SH-SY5Y (cell line): ENCODE results near the gene STAB1.

Experiments
- GATA2 ChIP-seq: IDR thresholded peaks from 2 replicates; pipeline ENCODE4 v1.6.1; 2011; ENCODE audit warnings: mild to moderate bottlenecking, low read depth, low read length
- GATA3 ChIP-seq: IDR thresholded peaks from 2 replicates; pipeline ENCODE4 v1.6.1; 2011; ENCODE audit warnings: low read depth, mild to moderate bottlenecking, low read length, moderate library complexity

Gene STAB1, protein sequence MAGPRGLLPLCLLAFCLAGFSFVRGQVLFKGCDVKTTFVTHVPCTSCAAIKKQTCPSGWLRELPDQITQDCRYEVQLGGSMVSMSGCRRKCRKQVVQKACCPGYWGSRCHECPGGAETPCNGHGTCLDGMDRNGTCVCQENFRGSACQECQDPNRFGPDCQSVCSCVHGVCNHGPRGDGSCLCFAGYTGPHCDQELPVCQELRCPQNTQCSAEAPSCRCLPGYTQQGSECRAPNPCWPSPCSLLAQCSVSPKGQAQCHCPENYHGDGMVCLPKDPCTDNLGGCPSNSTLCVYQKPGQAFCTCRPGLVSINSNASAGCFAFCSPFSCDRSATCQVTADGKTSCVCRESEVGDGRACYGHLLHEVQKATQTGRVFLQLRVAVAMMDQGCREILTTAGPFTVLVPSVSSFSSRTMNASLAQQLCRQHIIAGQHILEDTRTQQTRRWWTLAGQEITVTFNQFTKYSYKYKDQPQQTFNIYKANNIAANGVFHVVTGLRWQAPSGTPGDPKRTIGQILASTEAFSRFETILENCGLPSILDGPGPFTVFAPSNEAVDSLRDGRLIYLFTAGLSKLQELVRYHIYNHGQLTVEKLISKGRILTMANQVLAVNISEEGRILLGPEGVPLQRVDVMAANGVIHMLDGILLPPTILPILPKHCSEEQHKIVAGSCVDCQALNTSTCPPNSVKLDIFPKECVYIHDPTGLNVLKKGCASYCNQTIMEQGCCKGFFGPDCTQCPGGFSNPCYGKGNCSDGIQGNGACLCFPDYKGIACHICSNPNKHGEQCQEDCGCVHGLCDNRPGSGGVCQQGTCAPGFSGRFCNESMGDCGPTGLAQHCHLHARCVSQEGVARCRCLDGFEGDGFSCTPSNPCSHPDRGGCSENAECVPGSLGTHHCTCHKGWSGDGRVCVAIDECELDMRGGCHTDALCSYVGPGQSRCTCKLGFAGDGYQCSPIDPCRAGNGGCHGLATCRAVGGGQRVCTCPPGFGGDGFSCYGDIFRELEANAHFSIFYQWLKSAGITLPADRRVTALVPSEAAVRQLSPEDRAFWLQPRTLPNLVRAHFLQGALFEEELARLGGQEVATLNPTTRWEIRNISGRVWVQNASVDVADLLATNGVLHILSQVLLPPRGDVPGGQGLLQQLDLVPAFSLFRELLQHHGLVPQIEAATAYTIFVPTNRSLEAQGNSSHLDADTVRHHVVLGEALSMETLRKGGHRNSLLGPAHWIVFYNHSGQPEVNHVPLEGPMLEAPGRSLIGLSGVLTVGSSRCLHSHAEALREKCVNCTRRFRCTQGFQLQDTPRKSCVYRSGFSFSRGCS (N-terminal part only)

DNA sequence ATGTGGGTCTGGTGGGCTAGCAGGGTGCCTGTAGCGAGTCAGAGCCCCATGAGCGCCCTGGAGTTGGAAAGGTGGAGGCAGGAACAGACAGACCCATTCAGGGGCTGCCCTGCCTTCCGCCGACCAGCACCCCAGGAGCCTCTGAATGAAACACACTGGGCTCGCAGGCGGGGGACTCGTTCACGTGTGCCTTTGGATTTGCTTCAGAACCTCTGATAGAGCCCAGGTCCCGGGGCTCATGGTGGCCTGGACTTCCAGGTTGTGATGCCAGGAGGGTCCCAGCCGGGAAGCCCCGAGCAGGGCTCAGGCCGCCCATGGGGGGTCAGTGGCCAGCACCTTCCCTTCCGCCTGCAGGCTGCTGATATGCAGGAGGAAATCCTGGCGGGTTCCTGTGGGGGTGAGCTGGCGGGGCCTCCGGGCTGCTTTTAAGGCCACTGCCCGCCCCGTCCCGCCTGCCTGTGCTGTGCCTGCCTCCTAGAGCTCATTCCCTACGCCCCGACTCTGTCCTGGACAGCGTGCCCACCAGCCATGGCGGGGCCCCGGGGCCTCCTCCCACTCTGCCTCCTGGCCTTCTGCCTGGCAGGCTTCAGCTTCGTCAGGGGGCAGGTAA is at the start of gene STAB1:
Gene STAB1 (plus strand): TSS at position 453 of the 610 bp plus-strand sequence. CDS start 76 bp downstream, at position 529.
- TF ChIP-seq GATA2 (no peak), GATA3 (no peak)

DNA sequence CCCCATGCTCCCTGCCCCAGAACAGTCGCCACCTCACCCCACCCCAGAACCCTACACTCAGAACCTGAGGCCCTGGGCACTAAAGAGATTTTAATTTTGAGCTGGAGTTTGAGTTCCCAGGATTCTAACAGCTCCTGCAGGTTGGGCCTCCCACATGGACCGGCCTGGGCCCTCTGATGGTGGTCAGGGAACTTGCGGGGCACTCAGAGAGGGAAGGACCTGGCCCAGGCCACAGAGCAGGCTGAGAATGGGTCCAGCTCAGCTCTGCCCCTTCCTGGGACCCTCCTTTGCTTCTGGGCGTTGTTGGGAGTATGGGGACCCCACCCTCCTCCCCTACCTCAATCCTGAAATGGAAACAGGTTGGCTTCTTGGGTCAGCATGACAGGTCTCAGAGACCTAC is 49.1 kb upstream of the STAB1 start:
- TF ChIP-seq GATA2, result no peak
- no peak for TF ChIP-seq GATA3

DNA sequence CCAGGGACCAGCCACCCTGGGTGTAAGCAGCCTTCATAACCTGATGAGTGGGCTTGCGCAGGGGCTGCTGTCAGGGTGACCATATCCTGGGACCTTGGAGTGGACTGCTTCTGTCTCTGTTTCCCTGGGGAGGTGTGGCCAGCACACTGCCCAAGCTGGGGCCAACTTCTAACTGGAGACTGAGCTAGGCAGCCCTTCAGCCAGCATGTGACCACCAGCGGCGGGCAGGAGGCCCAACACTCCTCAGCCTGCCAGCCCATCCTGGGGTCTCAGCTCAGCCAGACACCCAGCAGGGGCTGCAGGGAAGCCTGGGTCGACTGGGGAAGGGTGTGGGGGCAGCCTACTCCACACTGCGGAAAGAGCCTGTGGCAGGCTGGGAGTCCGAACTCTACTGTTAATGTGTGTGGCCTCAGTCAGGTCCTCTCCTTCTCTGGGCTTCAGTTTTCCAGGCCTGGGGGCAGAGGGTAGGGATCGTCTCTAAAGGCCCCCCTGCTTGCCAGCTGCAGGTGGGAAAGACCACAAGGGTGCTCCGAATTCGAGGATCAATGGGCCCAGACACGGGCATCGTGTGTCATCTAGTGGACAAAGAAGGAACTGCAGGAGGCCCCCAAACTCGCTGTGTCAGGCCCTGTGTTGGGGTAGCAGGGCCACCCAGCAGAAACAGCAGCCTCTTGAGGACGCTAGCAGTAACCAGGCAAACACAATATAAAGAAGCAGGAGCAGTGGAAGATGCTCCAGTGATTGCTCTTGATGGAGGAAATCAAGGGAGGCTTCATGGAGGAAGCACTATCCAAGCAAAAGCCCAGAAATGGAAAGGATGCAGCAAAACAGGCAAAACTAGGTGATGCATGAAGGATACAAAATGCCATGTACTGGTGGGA is 48.3 kb upstream of the STAB1 start:
- TF ChIP-seq GATA2 (no peak), GATA3 (no peak)

DNA sequence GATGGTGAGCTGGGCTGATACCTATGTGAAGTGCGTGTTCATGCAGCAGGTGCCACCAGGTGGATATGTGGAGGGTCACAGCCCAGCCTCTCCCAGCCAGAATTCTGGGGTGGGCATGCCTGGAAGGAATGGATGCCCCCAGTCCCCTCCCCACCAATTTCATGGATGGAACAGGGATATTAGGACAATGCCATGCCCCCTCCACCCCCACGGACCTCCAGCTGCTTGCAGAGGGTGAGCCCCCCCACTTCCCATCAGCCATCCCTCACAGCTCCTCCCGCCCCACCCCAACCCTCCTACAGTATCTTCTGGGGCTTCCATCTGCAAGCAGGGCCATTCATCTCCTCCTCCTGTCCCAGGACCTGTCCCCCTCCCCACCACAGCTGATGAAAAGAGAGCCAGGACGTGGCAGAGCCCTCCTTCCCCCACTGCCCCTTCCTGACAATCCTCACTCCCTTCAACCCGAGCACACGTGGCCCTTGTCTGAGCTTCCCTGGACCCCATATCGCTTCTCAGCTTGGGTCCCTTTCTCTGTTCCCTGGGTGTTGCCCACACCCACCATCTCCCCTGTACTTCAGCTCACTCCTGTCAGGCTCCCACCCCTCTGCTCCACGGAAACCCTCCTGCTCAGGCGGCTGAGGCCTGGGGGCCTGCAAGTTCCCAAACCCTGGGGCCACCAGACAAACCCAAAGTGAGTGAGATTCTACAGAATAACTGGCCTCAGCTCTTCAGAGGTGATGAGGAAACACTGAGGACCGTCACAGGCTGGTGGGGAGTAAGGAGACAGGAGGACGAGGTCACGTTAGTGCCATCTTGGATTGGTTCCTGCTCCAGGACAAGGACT is 47.4 kb upstream of the STAB1 start:
- TF ChIP-seq GATA2 (no peak), GATA3 (no peak)

DNA sequence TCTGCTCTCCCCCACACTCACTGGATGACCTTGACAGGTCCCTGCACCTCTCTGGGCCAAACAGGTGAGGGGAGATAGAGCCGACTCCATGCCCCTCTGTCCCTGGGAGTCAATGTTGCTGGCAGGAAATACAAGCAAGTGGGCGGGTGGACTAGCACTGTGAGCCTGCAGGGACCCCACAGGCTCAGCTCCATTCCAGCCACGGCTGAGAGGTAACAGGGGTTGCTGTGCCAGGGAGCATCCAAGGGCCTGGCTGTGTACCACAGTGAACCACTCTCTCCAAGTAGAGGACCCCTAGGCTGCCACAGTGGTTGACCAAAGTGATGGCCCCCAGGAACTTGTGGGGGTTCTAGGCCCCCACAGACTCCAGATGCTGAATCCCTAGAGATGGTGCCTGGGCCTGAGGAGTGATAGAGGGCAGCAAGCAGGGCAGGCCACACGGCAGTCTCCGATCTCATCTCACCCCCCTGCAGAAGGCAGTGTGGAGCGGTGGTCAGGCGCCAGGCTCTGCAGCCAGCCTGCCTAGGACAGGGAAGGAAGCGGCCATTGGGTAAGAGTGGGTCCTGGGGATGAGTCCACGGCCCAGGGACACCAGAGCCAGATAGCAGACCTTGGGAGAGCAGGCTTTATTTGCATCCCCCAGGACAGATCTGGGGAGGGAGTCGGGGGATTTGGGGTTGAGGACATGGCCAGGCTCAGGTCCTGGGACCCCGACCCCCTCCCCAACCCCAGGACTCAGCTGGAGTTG is 44.5 kb upstream of the STAB1 start:
- no peak for TF ChIP-seq GATA2
- TF ChIP-seq GATA3, result no peak

DNA sequence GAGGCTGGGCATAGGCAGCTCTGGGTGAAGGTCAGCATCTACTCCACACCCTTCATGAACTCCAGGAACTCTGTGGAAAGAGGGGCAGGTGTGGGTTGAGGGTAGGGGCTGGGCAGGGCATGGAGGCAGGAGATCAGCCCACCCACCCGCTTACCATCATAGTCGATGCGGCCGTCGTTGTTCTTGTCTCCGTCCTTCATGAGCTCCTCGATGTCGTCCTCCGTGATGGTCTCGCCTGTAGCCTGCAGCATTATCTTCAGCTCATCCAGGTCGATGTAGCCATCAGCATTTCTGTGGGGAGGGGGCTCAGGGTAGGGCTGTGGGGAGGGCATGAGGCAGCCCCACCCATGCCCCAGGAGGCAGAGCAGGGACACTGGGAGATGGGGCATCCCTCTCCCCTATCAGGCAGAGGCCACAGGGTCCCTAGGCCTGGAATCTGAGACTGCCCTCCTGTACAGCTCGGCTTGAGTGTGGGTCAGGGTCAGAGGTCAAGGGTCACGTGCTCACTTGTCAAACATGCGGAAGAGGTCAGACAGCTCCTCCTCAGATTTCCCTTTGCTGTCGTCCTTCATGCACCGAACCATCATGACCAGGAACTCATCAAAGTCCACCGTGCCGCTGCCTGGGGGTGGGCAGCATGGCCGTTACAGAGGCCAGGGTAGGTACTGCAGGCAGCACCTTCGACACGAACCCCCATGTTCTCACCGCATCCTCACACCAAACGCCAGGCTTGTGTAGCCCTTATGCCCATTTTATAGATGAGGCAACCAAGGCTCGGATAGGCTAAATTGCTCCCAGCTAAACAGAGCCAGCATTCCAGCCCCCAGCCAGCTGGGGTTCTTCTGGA is 43.7 kb upstream of the STAB1 start:
- TF ChIP-seq GATA3, result no peak
- TF ChIP-seq GATA2, result no peak

DNA sequence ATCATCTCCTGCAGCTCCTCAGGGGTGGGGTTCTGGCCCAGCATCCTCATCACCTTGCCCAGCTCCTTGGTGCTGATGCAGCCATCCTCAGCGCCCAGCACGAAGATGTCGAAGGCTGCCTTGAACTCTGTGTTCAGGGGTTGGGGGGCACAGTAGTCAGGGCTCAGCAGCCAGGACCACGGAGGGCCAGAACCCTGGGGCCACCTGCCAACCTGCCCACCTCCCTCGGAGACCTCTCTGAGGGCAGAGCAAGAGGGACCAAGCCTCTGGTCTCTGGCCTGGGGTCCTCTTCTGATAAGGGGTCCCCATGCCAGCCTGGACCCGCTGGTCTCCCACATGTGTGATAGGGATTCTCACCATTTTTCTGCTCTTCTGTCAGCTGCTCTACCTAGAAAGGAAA is 43.0 kb upstream of the STAB1 start:
- no peak for TF ChIP-seq GATA3
- TF ChIP-seq GATA2, result no peak

DNA sequence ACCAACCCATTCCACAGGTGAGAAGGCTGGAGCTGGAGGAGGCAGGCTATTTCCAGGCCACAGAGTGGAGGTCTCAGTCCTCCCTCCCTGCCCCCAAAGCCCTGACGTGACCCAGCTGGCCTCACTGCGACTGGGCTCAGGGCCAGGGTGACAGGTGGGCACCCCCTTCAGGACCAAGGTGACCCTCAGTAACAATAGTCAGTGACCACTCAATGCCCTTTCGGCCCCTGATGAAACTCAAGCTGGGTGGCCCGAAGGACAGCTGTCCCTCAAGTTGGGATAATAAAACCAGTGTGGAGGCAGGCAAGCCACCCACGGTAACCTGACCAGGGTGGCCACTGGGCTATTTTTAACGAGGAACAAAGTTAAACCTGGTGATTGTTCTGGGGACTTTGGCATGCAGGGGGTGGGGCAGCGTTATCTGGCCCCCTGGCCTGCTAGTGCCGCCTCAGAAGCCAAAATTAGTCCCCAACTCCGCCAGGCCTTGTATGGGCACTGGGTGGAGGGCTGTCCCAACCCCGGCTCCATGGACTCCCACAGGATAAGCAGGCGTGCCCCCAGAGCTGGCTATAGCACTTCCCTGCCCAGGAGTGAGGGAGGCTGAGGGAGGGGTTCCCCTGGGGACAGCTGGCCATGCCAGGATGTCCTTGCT is 42.4 kb upstream of the STAB1 start:
- TF ChIP-seq GATA3, result no peak
- no peak for TF ChIP-seq GATA2

DNA sequence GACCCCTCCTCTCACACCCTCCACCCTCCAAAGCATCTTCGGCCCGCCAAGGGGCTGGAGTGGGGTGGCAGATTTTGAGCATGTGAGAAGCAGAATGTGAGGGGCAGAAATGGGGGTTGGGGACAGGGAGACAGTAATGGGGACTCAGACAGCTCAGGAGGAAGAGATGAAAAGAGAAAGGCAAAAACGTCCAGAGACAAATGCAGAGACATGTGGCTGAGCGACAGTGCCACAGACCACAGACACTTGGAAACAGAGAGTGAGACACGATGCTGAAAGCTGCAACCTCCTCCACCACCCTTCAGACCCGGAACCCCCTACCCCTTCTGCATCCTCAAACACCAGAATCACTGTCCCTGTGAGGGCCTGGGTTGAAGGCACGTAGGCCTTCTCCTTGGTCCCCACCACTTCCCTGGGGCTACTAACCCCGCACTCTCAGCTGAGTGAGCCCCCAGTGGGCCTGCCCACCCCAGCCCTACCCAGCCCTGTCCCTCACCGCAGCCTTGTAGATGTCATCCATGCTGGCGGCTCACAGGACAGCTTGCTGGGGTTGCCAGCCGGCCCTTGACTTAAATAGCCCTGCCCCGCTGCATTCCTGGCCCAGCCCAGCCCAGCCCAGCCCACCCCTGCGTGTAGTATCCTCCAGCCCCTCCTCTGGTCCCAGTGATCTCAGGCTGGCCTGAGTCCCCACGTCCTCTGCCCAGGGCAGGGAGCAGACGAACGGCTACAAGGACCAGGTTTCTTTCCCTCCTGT is 41.5 kb upstream of the STAB1 start, which contains the start of gene TNNC1:
Gene TNNC1 (minus strand): TSS at position 546 of the 754 bp plus-strand sequence. CDS start 26 bp downstream, at position 520.
- TF ChIP-seq GATA3 (no peak), GATA2 (no peak)
